ENCODE data around the gene PPP2R2D. TPM values are rescaled to one million over a fixed set of nuclear protein-coding genes. Genes with fewer than 3 reads are reported as not detected.

The PPP2R2D gene
- total and polyA plus RNA-seq, 2 experiments from 2014 or later: 43.5 to 45.0 TPM

DNA sequence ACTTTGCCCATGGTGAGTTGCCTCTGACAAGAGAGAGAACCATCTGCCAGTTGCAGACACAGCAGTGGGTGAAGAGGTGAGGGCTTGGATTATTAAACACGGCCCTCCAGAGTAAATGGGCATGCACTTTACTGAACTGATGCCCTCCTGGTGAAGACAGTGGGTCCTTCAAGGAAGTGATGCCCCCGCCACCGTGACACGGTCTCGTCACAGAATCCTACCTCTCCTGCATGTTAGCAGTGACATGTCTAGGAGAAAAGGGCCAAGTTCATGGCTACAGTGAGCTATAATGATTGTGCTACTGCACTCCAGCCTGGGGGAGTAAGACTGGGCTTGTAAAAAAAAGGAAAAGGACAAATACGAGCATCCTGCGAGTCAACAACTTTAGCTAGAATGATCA lies 78.5 kb downstream of the PPP2R2D start:
- peak overlapping the region; percentile 39 for H3K27ac ChIP-seq
- H3K4me1 ChIP-seq (ENCODE audit: low read depth): peaks cover 51% of the 10 kb centered on the region
- no peak for TF ChIP-seq CTCF (IDR thresholded peaks at IDR 0.05; ENCODE audit: low read depth, low read length)
- peak overlapping the region; percentile 97 for H3K4me3 ChIP-seq
- H3K9me3 ChIP-seq (ENCODE audit: low read depth): no peaks in the 10 kb centered on the region
- H3K36me3 ChIP-seq: peaks cover 5% of the 10 kb centered on the region
- no peak for DNase-seq (ENCODE audit: low read depth in 1 of 2, low spot score in 1 of 2)
- no peaks in the 10 kb centered on the region for H3K27me3 ChIP-seq

DNA sequence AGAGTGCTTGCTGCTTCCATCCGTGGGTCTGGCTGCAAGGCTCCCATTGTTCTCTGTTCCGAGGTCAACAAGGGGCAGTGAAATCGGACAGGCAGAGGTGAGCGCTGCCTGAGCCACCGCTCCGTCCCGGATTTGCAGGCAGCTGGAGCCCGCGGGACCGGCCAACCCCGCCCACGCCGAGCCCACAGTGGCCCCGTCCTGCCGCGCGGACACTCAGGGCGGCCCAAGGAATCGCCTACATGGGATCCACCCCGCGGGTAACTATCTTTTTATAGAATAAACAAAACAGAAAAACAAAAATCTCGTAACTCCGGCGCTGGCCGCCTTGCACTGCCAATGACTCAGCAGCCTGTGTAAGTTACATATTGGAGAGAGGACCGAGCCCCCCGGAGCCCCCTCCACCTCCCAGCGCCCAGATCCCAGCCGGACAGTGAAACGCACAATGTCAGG lies 79.0 kb downstream of the PPP2R2D start:
- peaks cover 46% of the 10 kb centered on the region for H3K4me1 ChIP-seq (ENCODE audit: low read depth)
- TF ChIP-seq CTCF (IDR thresholded peaks at IDR 0.05; ENCODE audit: low read depth, low read length): no peak
- H3K36me3 ChIP-seq: peaks cover 4% of the 10 kb centered on the region
- DNase-seq (ENCODE audit: low read depth in 1 of 2, low spot score in 1 of 2): peak; percentile 35 to 37
- H3K27ac ChIP-seq: peak overlapping the region; percentile 39
- peak overlapping the region; percentile 97 for H3K4me3 ChIP-seq
- H3K27me3 ChIP-seq: no peaks in the 10 kb centered on the region
- H3K9me3 ChIP-seq (ENCODE audit: low read depth): no peaks in the 10 kb centered on the region

DNA sequence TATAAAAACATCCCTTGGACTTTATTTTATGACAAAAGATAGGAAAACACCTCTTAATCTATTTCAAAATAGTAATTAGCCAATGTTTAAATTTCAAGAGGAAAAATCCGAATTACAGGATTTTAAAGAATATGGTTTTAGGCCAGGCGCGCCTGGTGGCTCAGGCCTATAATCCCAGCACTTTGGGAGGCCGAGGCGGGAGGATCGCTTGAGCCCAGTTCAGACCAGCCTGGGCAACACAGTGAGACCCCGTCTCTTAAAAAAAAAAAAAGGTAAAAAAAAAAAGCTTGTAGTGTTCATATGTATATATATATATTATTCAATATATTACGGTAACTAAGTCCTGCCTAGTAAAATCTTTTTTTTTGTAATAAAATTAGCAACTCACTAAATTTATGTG lies 79.5 kb downstream of the PPP2R2D start:
- no peaks in the 10 kb centered on the region for H3K9me3 ChIP-seq (ENCODE audit: low read depth)
- TF ChIP-seq CTCF (IDR thresholded peaks at IDR 0.05; ENCODE audit: low read depth, low read length): no peak
- no peak overlapping the region for H3K27ac ChIP-seq
- H3K4me1 ChIP-seq (ENCODE audit: low read depth): peaks cover 41% of the 10 kb centered on the region
- peaks cover 4% of the 10 kb centered on the region for H3K36me3 ChIP-seq
- peak overlapping the region; percentile 97 for H3K4me3 ChIP-seq
- no peak for DNase-seq (ENCODE audit: low read depth in 1 of 2, low spot score in 1 of 2)
- no peaks in the 10 kb centered on the region for H3K27me3 ChIP-seq

DNA sequence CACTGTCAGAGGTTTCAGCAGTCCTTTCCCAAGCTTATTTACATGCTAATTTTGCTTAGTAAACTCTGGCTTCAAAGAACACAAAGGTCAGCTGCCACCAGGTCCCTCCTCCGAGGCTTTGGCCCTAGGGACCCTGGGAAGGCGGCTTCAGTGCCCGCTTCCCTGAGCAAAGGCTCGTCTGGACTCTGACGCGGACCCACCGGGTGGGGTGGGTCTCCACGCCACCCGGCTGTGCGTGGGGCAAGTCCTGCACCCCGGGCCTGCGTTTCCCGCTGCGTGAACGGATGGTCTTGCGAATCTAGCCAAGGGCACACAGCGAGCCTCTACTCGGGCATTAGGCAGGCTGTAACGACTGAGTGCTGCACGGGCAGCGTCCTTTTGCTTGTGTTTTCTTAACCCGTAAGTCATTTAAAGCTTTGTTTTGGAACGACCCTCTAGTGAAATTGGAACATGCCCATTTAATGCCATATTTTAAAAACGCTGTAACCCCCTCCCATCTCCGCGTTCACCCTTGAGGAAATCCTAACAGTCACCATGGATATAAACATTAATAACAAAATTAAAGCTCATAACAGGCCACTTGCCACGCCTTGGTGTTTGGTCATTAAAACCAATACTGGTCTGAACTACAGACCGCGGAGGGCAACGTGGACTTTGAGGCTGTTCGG lies 80.1 kb downstream of the PPP2R2D start:
- peak overlapping the region; percentile 26 for H3K27ac ChIP-seq
- H3K36me3 ChIP-seq: peaks cover 4% of the 10 kb centered on the region
- peaks cover 36% of the 10 kb centered on the region for H3K4me1 ChIP-seq (ENCODE audit: low read depth)
- no peaks in the 10 kb centered on the region for H3K27me3 ChIP-seq
- peaks cover 1% of the 10 kb centered on the region for H3K9me3 ChIP-seq (ENCODE audit: low read depth)
- H3K4me3 ChIP-seq: peak overlapping the region; percentile 97
- peak; percentile 34 to 46 for DNase-seq (ENCODE audit: low read depth in 1 of 2, low spot score in 1 of 2)
- peak; percentile 4 for TF ChIP-seq CTCF (IDR thresholded peaks at IDR 0.05; ENCODE audit: low read depth, low read length)

- Histone ChIP-seq H3K27me3 (no peaks in the 10 kb centered on the region), H3K9me3 (ENCODE audit: low read depth) (peaks cover 2% of the 10 kb centered on the region), H3K4me1 (ENCODE audit: low read depth) (peaks cover 29% of the 10 kb centered on the region), H3K4me3 (peak within 1 kb of the TSS; percentile 97), H3K27ac (peak within 1 kb of the TSS; percentile 56), H3K36me3 (peaks cover 4% of the 10 kb centered on the region)
- DNase-seq (ENCODE audit: low read depth in 1 of 2, low spot score in 1 of 2): peak; percentile 98
- TF ChIP-seq CTCF (IDR thresholded peaks at IDR 0.05; ENCODE audit: low read depth, low read length): no peak
Measured at GRCh38 chr10:131981429-131982184, 80.8 kb downstream of the PPP2R2D start, which contains the start of gene BNIP3. Gene BNIP3, minus strand, starts transcription at chr10:131981923. Its CDS starts 117 bp downstream, at chr10:131981806.

All from cardiac muscle cell (in vitro differentiated cells and primary cell).